GM19351 (cell line): Measurements from ENCODE around the gene GPR35.

Source experiments
- ATAC-seq: cut with Tn5 transposase; IDR thresholded peaks from one replicate; pipeline ENCODE4 v1.9.1; 2021; ENCODE audit warnings: mild to moderate bottlenecking, moderate library complexity; ENCODE audit not compliant: unreplicated experiment

Gene GPR35

GRCh38 chr2:240637116-240637900, 12.0 kb downstream of the GPR35 start:
- no peak for ATAC-seq

- ATAC-seq: no peak
Measured at GRCh38 chr2:240637901-240638345, 12.6 kb downstream of the GPR35 start.

GRCh38 chr2:240638512-240639160, 13.4 kb downstream of the GPR35 start:
- no peak for ATAC-seq

- ATAC-seq: no peak
Measured at GRCh38 chr2:240639566-240639965, 14.3 kb downstream of the GPR35 start.

GRCh38 chr2:240640939-240641338, 15.7 kb downstream of the GPR35 start:
- ATAC-seq: no peak

GRCh38 chr2:240642061-240642805, 17.0 kb downstream of the GPR35 start:
- ATAC-seq: no peak

GRCh38 chr2:240642806-240643092, 17.5 kb downstream of the GPR35 start:
- no peak for ATAC-seq

- no peak for ATAC-seq
Measured at GRCh38 chr2:240643093-240643810, 18.0 kb downstream of the GPR35 start.

GRCh38 chr2:240643811-240644150, 18.5 kb downstream of the GPR35 start:
- no peak for ATAC-seq

GRCh38 chr2:240644171-240644651, 18.9 kb downstream of the GPR35 start:
- ATAC-seq: no peak

- no peak for ATAC-seq
Measured at GRCh38 chr2:240644859-240645301, 19.6 kb downstream of the GPR35 start.

- no peak for ATAC-seq
Measured at GRCh38 chr2:240645346-240645745, 20.1 kb downstream of the GPR35 start.

GRCh38 chr2:240645801-240646175, 20.5 kb downstream of the GPR35 start:
- no peak for ATAC-seq

GRCh38 chr2:240646176-240646899, 21.1 kb downstream of the GPR35 start:
- ATAC-seq: no peak

GRCh38 chr2:240646900-240647502, 21.7 kb downstream of the GPR35 start:
- no peak for ATAC-seq

GRCh38 chr2:240647503-240648154, 22.3 kb downstream of the GPR35 start:
- ATAC-seq: no peak

- ATAC-seq: no peak
Measured at GRCh38 chr2:240648155-240648649, 22.9 kb downstream of the GPR35 start.

GRCh38 chr2:240648650-240649275, 23.5 kb downstream of the GPR35 start:
- no peak for ATAC-seq

GRCh38 chr2:240649331-240649730, 24.1 kb downstream of the GPR35 start:
- ATAC-seq: no peak
